Heart left ventricle (tissue), 13 donors: ENCODE data around the gene MED16.

Experiments used
- POLR2A ChIP-seq, 2 donors: fragments of 450-650 bp; IDR thresholded peaks; one replicate each; pipeline ENCODE4 v1.6.1; 2017; ENCODE audit warnings: antibody characterized with exemption in 2 of 2, mild to moderate bottlenecking in 2 of 2, moderate library complexity in 2 of 2
- TF ChIP-seq, protein P1 (sequence below), 12 donors: fragments of 200-600 bp; sonication (generic) in 4 of 12; IDR thresholded peaks; one replicate each; pipeline versions ENCODE4 v1.5.0 to v1.8.0; 2018 to 2022; ENCODE audit warnings: antibody characterized with exemption in 12 of 12, mild to moderate bottlenecking in 5 of 12
- donor health status: ischemic (EF 13 %, LVEDD 7.1; RV severe dilation, severe dysfunction).
- donor health status: DM: no; HTN: yes; CAD: no.
- donor health status: DM: no; HTN: no; CAD: no.
- donor health status: ischemic (EF 25% LVEDD 6.9; RV normal size, moderate dysfunction).
- donor health status: ischemic (EF 25% LVEDD 5.7; RV mildly dilated, moderate dysfunction).
- donor health status: ischemic (EF 35%, LVEDD 5.7; RV mildly dilated, moderate dysfunction).
- donor health status: nonischemic (EF 11% LVEDD 7.7; RV severe dilation, severe dysfunction).
- donor health status: DM: yes; HTN: yes; CAD: no.
- donor health status: PGD.
- donor health status: ischemic (EF 29% LVEDD 5.4; RV normal size, mild dysfunction).
- donor health status: nonischemic (EF 23%, LVEDD 6.1; RV moderate dilation, normal function).

DNA sequence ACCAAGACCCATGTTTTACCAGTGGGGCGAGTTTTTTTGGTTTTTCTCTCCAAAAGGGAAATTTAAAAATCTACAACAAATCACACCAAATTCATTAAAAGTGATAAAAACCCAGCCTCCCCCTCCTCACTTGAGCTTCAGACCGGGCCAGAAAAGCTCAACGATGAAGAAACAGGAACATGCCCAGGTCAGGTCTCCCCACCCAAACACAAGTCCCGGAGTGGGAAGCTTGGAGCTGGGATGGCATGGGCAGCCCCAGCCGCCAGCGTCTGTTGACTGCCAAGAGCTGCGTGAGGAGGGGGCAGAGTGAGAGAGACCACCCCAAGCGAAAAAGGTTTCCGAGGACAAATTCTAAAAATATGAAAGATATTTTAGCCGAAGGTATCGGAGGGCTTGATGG lies 4.0 kb upstream of the MED16 start:
- TF ChIP-seq, protein P1, sequence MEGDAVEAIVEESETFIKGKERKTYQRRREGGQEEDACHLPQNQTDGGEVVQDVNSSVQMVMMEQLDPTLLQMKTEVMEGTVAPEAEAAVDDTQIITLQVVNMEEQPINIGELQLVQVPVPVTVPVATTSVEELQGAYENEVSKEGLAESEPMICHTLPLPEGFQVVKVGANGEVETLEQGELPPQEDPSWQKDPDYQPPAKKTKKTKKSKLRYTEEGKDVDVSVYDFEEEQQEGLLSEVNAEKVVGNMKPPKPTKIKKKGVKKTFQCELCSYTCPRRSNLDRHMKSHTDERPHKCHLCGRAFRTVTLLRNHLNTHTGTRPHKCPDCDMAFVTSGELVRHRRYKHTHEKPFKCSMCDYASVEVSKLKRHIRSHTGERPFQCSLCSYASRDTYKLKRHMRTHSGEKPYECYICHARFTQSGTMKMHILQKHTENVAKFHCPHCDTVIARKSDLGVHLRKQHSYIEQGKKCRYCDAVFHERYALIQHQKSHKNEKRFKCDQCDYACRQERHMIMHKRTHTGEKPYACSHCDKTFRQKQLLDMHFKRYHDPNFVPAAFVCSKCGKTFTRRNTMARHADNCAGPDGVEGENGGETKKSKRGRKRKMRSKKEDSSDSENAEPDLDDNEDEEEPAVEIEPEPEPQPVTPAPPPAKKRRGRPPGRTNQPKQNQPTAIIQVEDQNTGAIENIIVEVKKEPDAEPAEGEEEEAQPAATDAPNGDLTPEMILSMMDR (IDR thresholded peaks at IDR 0.05): no peak
- no peak for TF ChIP-seq POLR2A (IDR thresholded peaks at IDR 0.05)
